Central memory CD4-positive, alpha-beta T cell (primary cell): ENCODE data around the gene RPGRIP1.
"Not testable (repeated sequence)": the region's sequence is repeated elsewhere in the genome, so short reads cannot be mapped to it uniquely, and the experiment has no call there.

Source experiments
- DNase-seq: peaks from one replicate; pipeline ENCODE4 v3.0.0; 2022
- total RNA-seq, 3 experiments: gene quantifications; one replicate each; lab custom pipeline; 2026; lab: John Stamatoyannopoulos, UW

Gene RPGRIP1
- total RNA-seq = 0.19 to 0.33 (median 0.21) reads per million in 3 experiments

- DNase-seq = no peak
Observed at GRCh38 chr14:21279783-21280182, at the start of gene RPGRIP1. Gene RPGRIP1 (plus strand): TSS chr14:21280083. CDS start chr14:21287977, 7,894 bp downstream.

GRCh38 chr14:21231020-21231652, 48.7 kb upstream of the RPGRIP1 start:
- peak; percentile 56 for DNase-seq

- DNase-seq = no peak
Observed at GRCh38 chr14:21233457-21234076, 46.3 kb upstream of the RPGRIP1 start.

- DNase-seq = no peak
Observed at GRCh38 chr14:21234112-21234511, 45.8 kb upstream of the RPGRIP1 start.

- no peak for DNase-seq
Observed at GRCh38 chr14:21236948-21237797, 42.7 kb upstream of the RPGRIP1 start.

- DNase-seq = no peak
Observed at GRCh38 chr14:21238823-21239518, 40.9 kb upstream of the RPGRIP1 start.

- DNase-seq = no peak
Observed at GRCh38 chr14:21240417-21240816, 39.5 kb upstream of the RPGRIP1 start.

GRCh38 chr14:21241218-21241819, 38.6 kb upstream of the RPGRIP1 start:
- DNase-seq = peak; percentile 29

- no peak for DNase-seq
Observed at GRCh38 chr14:21244544-21244943, 35.3 kb upstream of the RPGRIP1 start.

GRCh38 chr14:21245813-21246212, 34.1 kb upstream of the RPGRIP1 start:
- no peak for DNase-seq

- no peak for DNase-seq
Observed at GRCh38 chr14:21248338-21248737, 31.5 kb upstream of the RPGRIP1 start.

GRCh38 chr14:21248739-21249411, 31.0 kb upstream of the RPGRIP1 start:
- DNase-seq = no peak

- DNase-seq = no peak
Observed at GRCh38 chr14:21251215-21251614, 28.7 kb upstream of the RPGRIP1 start.

GRCh38 chr14:21252149-21252548, 27.7 kb upstream of the RPGRIP1 start:
- DNase-seq = no peak

GRCh38 chr14:21255385-21256101, 24.3 kb upstream of the RPGRIP1 start:
- no peak for DNase-seq

- DNase-seq = not testable (repeated sequence)
Observed at GRCh38 chr14:21256102-21256447, 23.8 kb upstream of the RPGRIP1 start.

GRCh38 chr14:21256539-21257393, 23.1 kb upstream of the RPGRIP1 start:
- no peak for DNase-seq

- no peak for DNase-seq
Observed at GRCh38 chr14:21257394-21257909, 22.4 kb upstream of the RPGRIP1 start.

- no peak for DNase-seq
Observed at GRCh38 chr14:21258005-21258888, 21.6 kb upstream of the RPGRIP1 start.
